Measurements from ENCODE around the gene CRNN.

DNA sequence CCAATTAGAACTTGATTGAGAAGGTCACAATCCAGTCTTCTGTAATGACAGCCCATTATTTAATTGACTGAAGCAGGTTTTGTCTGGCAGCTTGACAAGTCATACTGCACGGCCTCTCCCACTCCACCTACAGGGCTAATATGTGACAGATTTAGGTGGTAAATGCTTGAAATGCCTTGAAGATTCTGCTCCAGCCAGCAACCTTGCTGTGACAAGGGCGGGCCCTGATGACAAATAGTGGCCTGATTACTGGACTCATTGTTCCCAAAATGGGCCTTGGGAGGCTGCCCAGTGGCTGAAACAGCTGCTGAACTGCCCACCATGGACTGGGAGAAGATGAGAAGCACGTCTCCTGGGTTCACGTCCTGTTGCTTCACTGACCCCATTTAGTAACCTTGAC lies 30.0 kb upstream of the CRNN start:
- TF ChIP-seq, protein P1, sequence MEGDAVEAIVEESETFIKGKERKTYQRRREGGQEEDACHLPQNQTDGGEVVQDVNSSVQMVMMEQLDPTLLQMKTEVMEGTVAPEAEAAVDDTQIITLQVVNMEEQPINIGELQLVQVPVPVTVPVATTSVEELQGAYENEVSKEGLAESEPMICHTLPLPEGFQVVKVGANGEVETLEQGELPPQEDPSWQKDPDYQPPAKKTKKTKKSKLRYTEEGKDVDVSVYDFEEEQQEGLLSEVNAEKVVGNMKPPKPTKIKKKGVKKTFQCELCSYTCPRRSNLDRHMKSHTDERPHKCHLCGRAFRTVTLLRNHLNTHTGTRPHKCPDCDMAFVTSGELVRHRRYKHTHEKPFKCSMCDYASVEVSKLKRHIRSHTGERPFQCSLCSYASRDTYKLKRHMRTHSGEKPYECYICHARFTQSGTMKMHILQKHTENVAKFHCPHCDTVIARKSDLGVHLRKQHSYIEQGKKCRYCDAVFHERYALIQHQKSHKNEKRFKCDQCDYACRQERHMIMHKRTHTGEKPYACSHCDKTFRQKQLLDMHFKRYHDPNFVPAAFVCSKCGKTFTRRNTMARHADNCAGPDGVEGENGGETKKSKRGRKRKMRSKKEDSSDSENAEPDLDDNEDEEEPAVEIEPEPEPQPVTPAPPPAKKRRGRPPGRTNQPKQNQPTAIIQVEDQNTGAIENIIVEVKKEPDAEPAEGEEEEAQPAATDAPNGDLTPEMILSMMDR (IDR thresholded peaks at IDR 0.05; ENCODE audit: borderline replicate concordance, extremely low read depth, low read length, poor library complexity, severe bottlenecking) = no peak
- no peak for TF ChIP-seq EZH2 (IDR thresholded peaks at IDR 0.05; ENCODE audit: borderline replicate concordance, low read depth, low read length, severe bottlenecking)

Measured in DND-41 (cell line).